Chondrocyte (in vitro differentiated cells): Measurements from ENCODE around the gene CACNG8. TPM values are rescaled to one million over a fixed set of nuclear protein-coding genes. Genes with fewer than 3 reads are reported as not detected.

Source experiments
- DNase-seq: peaks from one replicate; pipeline ENCODE4 v3.0.0; 2021; ENCODE audit warnings: mixed read lengths, low spot score
- H3K27ac Mint-ChIP-seq: one replicate; pipeline ENCODE4 v1.8.0; 2021; ENCODE audit warnings: mild to moderate bottlenecking, moderate library complexity, mixed read lengths; ENCODE audit not compliant: unreplicated experiment
- H3K27me3 Mint-ChIP-seq: 2 replicates; pipeline ENCODE4 v1.8.0; 2021; ENCODE audit warnings: low read depth, mixed read lengths
- H3K36me3 Mint-ChIP-seq: 2 replicates; pipeline ENCODE4 v1.8.0; 2021; ENCODE audit warnings: low read depth, mixed read lengths
- H3K4me1 Mint-ChIP-seq: 2 replicates; pipeline ENCODE4 v1.8.0; 2021; ENCODE audit warnings: low read depth, mild to moderate bottlenecking, mixed read lengths
- H3K4me3 Mint-ChIP-seq: one replicate; pipeline ENCODE4 v1.8.0; 2021; ENCODE audit warnings: mild to moderate bottlenecking, moderate library complexity, mixed read lengths; ENCODE audit not compliant: unreplicated experiment
- H3K9me3 Mint-ChIP-seq: 2 replicates; pipeline ENCODE4 v1.8.0; 2021; ENCODE audit warnings: low read depth, mixed read lengths
- total RNA-seq: library from RNA; stranded (reverse); gene quantifications from 3 replicates; pipeline ENCODE4 v1.2.1, GENCODE V29; 2021
- TF ChIP-seq, protein P1 (sequence below): fragments of 200-600 bp; sonication (generic); IDR thresholded peaks from 2 replicates; pipeline ENCODE4 v1.5.0; 2021; ENCODE audit warnings: antibody characterized with exemption, mild to moderate bottlenecking, moderate library complexity

CACNG8 gene
- total RNA-seq, 1 donor from 2014 or later, result 0.05 TPM

DNA sequence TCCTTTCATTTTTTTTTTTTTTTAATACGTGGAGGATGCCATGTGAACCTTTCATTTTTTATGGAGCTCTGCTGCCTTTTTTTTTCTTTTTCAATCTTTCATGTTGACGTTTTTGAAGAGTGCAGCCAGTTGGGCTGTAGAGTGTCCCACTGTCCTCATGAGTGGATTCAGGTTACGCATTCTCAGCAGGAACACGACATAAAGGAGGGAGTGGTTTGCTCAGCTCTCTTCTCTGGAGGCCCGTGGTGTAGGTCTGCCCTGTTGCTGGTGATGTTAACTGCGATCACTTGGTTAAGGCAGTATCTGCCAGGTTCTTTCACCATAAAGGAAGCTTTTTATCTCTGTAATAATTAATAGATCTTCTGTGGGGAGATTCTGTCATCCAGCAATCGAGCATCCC lies 26.7 kb upstream of the CACNG8 start:
- no peak for DNase-seq
- Mint-ChIP-seq H3K36me3 (no peaks in the 10 kb centered on the region), H3K27me3 (peaks cover 6% of the 10 kb centered on the region), H3K4me3 (no peak overlapping the region), H3K27ac (no peak overlapping the region), H3K4me1 (no peaks in the 10 kb centered on the region), H3K9me3 (peaks cover 6% of the 10 kb centered on the region)
- TF ChIP-seq, protein P1, sequence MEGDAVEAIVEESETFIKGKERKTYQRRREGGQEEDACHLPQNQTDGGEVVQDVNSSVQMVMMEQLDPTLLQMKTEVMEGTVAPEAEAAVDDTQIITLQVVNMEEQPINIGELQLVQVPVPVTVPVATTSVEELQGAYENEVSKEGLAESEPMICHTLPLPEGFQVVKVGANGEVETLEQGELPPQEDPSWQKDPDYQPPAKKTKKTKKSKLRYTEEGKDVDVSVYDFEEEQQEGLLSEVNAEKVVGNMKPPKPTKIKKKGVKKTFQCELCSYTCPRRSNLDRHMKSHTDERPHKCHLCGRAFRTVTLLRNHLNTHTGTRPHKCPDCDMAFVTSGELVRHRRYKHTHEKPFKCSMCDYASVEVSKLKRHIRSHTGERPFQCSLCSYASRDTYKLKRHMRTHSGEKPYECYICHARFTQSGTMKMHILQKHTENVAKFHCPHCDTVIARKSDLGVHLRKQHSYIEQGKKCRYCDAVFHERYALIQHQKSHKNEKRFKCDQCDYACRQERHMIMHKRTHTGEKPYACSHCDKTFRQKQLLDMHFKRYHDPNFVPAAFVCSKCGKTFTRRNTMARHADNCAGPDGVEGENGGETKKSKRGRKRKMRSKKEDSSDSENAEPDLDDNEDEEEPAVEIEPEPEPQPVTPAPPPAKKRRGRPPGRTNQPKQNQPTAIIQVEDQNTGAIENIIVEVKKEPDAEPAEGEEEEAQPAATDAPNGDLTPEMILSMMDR, result no peak

DNA sequence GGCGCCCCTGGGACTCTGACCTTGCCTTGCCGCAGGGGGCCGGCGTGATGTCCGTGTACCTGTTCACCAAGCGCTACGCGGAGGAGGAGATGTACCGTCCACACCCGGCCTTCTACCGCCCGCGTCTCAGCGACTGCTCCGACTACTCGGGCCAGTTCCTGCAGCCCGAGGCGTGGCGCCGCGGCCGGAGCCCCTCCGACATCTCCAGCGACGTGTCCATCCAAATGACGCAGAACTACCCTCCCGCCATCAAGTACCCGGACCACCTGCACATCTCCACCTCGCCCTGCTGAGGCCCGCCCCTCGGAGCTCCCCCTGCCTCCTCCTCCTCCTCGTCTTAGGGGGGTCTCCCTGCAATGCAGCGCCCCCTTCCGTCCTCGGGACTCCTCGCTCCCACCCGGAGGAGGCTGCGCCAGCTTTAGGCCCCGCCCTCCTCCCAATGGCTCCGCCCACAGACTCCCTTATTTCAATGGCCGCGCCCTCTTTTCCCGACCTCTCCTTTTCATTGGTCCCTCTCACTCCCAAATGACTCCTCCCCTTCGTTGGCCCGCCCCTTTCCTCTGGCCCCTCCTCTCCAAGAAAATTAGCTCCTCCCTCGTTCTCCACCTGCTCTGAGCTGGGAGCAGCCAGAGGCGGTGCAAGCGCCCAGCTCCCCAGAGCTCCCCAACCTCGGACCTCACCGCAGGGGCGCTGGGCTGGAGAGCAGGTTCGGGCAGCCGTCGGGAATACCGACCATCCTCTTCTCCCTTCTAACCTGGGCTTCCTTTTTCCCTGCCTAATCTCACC lies 20.5 kb upstream of the CACNG8 start:
- Mint-ChIP-seq H3K4me1 (no peaks in the 10 kb centered on the region), H3K36me3 (no peaks in the 10 kb centered on the region), H3K27me3 (peaks cover 43% of the 10 kb centered on the region), H3K4me3 (no peak overlapping the region), H3K9me3 (peaks cover 6% of the 10 kb centered on the region), H3K27ac (no peak overlapping the region)
- DNase-seq, result no peak
- TF ChIP-seq, protein P1, result no peak

DNA sequence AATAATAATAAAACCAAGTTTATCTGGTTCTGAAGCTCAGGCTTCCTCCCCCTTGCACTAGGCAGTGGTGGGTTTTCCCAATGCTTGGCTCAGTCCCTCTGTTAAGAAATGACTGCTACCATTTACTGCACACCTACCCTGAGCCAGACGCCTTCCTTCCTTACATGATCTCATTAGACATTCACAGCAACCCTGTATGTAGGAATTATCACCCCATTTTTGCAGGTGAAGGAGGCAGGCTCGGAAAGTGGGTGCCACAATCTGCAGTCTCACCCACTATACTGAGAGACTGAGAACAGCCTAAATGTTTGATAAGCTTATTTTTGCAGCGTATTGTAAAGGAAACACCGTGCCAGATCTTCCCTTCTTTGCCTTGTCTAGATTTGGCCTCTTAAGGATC lies 18.3 kb upstream of the CACNG8 start:
- Mint-ChIP-seq H3K4me1 (no peaks in the 10 kb centered on the region), H3K27ac (no peak overlapping the region), H3K4me3 (no peak overlapping the region), H3K27me3 (peaks cover 43% of the 10 kb centered on the region), H3K36me3 (no peaks in the 10 kb centered on the region), H3K9me3 (peaks cover 5% of the 10 kb centered on the region)
- TF ChIP-seq, protein P1, result no peak
- no peak for DNase-seq

DNA sequence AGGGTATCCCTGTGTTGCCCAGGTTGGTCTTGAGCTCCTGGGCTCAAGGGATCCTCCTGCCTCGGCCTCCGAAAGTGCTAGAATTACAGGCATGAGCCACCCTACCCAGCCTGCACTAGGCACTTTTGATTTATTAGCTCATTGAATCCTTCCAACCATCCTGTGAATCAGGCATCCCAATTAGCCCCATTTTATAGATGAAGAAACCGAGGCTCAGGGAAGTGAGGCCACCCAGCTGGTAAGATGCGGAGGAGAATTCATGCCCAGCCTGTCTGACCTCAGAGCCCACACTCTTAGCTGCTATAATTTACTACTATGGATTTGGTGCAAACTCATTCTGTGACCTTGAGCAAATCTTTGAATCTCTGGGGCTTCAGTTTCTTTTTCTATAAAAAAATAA lies 17.8 kb upstream of the CACNG8 start:
- Mint-ChIP-seq H3K4me1 (no peaks in the 10 kb centered on the region), H3K9me3 (no peaks in the 10 kb centered on the region), H3K27ac (no peak overlapping the region), H3K4me3 (no peak overlapping the region), H3K27me3 (peaks cover 40% of the 10 kb centered on the region), H3K36me3 (no peaks in the 10 kb centered on the region)
- DNase-seq, result no peak
- TF ChIP-seq, protein P1, result no peak

DNA sequence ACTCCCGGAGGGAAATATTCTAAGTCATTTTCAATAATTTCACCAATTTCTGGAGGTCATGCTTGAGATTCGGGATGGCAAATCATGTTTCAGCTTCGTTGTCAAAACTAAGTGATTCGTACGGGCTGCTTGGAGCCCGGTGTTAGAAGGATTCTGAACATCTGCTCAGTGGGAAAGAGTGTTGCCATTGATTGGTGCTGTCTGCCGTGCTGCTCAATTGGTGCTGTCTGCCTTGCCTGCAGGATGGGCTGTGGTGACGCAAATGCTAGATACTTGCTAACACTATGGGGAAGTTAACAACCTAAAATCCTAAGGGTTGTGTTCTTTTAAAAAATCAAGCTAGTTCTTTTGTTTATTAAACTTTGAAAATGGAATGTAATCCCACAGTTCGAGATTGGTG lies 17.3 kb upstream of the CACNG8 start:
- no peaks in the 10 kb centered on the region for H3K4me1 Mint-ChIP-seq
- no peaks in the 10 kb centered on the region for H3K9me3 Mint-ChIP-seq
- peaks cover 38% of the 10 kb centered on the region for H3K27me3 Mint-ChIP-seq
- no peak overlapping the region for H3K4me3 Mint-ChIP-seq
- DNase-seq, result no peak
- TF ChIP-seq, protein P1, result no peak
- no peaks in the 10 kb centered on the region for H3K36me3 Mint-ChIP-seq
- no peak overlapping the region for H3K27ac Mint-ChIP-seq
